Measurements from ENCODE around the gene CRACR2B.

CRACR2B gene

DNA sequence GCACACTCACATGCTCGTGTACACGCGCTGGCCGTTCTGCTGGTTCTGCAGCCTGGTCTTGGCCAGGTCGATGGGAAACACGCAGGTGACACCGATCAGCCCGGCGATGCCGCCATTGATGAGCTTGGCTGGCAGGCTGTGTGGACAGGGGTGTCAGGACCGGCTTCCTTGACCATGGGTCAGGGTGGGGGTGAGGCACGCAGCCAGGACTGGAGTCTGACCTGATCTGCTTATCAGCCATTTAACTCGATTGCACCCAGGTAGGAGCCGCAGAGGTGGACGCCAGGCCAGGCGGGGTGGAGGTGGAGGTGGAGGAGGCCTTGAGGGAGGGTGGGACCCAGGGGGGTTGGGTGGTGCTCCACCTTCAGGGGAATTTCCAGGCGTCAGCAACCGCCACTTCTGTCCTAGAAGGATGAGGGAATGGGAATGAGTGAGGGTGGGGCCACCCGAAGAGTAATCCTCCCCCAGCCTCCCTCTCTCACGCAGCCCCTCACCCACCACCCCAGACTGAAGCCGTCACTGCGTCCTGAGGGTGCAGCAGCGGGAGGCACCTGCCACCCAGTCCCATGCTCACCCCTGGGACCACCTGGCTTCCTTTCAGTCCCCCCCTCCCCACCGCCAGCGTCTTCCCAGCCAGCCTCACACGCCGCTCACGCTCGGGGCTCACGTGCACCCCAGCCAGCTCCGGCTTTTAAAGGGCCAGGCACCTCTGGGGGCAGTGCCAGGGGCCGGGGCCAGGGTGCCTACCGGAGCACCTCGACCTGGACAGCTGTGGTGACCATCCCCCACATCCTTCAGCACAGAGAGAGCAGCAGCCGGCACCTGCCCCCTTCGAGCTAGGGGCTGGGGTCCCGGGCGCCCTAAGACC is 32.7 kb upstream of the CRACR2B start:
- DNase-seq: no peak

DNA sequence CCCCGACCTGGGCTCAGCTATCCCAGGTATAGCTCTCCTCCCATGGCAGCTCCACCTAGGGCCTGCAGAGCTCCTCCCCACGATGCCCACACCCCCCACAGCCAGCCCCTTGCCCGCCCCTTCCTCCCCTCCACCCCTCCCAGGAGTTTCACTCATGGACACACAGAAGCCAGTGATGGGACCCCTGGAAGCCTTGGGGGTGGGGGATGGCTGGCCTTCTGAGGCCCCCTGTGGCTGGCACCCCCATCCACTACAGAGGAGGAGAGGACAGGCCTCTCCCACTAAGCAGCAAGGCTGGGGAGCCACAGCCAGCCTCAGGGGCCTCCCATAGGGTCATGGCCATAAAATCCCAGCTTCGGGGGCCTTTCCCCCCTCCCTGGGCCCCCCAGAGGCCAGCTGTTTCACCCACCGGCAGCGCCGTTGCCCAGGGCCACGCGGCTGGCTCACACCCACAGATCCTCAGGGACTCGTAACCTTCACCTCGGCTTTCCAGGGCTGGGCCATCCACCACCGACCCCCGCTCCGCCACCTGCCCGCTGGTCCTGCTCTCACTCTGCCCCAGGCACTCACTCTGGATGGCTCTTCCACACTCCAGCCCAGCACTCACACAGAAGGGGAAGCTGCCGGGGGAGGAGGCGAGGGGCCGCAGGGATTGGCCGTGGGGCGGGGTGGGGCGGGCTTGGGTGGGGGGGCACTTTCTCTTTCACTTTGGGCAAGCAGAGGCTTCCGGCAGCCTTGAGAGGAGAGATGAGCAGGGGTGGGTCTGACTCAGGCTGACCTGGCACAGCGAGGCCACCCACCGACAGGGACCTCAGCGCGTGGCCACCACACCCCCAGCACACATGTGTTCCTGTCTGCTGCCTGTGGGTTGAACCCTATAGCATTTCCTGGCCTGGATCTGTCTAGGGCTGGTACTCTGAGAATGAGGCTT is 31.8 kb upstream of the CRACR2B start:
- peak; percentile 89 for DNase-seq

DNA sequence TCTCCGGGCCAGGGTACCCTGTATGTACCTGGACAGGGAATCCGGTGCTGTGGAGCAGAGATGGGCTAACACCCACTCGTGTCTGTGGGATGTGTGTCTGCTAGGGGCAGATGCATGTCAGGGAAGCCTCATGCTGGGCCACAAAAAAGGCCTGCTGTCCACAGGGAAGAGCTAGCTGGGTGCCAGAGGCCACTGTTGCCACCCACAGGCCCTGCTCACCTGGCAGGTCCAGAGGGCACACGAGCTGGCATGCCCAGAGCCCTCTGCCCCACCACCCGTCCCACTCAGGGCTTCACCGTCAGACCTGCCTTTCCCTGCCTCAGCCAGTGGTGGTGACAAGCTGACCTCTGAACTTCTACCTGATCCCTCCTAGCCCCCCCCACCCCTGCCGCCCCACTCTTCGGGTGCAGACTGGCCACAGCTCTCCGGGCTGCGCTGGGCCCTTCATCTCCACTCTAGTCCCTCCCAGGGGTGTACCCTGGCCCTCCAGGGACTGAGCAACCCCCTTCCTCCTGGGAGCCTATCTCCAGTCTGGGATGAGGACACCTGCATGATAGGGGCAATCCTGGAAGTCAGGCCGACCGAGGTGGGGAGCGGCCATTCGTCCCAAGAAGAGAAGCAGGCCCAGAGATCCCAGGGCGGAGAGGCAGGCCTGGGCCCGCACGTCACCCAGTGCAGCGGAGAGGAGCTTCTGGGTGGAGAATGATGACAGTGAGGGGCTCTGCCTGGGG is 31.0 kb upstream of the CRACR2B start:
- peak; percentile 86 for DNase-seq

DNA sequence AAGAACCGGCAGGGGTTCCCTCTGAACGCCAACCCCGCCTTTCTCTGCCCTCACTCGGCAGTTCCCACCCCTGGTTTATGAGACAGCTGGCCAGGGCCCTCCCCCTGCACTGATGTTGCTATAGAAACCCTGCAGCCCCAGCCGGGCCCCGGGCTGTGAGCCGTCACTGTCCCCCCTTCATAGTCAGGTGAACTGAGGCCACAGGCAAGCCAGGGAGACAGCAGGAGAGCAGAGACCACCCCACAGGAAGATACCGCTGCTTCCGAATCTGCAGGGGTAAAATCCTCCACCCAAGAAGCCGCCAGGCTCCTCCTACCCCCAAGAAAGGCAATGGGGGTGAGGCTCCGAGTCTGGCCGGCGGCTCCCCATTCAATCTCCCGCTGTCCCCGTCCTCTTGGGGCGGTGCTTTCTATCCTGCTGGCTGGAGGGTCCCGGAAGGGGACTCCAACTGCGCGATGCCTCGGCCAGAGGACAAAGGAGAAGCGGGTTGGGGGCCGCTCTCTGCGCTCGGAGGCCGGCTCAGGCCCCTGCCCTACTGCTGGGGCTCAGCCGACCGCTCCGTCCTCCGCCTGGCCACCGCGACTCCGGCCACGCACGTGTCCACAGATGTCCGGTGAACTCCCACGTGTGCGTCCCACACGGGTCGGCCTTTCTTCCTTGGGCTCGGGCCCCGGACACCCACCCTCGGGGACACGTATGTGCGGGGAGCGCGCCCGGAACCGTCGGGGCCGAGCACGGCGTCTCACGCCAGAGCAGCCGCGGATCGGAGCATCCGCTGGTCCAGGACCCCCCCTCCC is 30.2 kb upstream of the CRACR2B start:
- DNase-seq: peak; percentile 87

- DNase-seq: peak; percentile 92
These were observed 29.5 kb upstream of the CRACR2B start, which contains the start of gene SLC25A22 for GRCh38 chr11:798093-798713. TSS of gene SLC25A22 (minus strand) at chr11:798281. CDS start at chr11:795006, 3,275 bp downstream.

DNA sequence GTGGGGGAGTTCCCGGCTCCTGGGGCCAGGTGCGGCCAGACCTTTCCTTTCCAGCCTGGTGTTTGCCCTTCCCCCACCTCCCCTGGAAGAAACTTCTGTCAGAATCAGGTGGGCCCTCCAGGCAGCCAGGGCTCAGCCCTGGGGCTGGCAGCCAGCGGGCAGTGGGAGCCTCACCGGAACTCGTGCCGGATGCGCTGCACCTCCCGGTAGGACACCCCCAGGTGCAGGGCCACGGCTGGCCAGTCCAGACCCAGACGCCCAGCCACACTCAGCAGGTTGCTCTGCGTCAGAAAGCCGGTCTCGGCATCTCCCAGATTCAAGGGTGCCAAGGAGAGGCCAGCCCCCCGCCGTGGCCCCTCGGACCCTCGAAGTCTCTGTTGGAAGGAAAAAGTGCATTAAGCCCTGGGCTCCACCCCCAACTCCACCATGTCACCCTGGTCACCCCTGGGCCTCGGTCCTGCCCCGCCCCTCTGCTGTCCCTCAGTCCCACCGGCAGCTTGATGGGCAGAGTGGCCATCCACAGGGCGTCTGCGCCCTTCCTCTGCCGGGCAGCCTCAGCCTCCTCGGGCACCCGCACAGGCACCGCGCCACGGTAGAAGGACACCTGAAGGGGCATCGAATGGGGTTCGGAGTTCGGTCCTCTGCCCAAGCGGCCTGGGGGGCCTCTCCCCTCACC is 27.9 kb upstream of the CRACR2B start:
- no peak for DNase-seq

GRCh38 chr11:800473-800872 is 27.2 kb upstream of the CRACR2B start:
- no peak for DNase-seq

DNA sequence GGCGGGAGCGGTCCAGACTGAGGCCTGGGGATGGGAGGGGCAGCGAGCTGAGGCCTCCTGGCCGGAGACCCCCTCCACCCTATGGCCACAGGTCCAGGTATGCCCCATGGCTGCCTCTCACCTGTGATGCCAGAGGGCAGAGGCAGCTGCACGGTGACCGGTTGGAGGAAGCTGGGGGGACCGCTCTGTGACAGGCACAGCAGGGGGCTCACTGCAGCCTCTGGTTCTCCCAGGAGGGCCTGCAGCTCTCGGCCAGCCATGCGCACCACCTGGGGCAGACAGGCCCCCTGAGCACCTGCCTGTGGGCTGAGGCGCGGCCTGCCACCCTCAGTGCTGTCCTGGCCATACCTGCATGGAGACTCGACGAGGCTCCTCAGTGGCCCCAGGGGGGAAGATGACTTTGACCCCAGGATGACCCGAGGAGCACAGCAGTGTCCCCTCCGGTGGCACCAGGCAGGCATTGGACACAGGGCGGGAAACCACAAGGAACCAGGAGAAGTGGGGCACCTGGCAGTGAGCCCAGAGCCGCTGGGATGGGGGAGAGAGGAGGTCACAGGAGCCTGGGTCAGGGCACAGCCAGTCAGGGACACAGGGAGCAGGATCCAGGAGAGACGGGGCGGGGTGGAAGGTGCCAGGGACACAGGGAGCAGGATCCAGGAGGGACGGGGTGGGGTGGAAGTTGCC is 26.5 kb upstream of the CRACR2B start:
- no peak for DNase-seq

- DNase-seq: no peak
These were observed 25.6 kb upstream of the CRACR2B start for GRCh38 chr11:802018-802617.

GRCh38 chr11:802693-803466 is 24.8 kb upstream of the CRACR2B start:
- DNase-seq: no peak

DNA sequence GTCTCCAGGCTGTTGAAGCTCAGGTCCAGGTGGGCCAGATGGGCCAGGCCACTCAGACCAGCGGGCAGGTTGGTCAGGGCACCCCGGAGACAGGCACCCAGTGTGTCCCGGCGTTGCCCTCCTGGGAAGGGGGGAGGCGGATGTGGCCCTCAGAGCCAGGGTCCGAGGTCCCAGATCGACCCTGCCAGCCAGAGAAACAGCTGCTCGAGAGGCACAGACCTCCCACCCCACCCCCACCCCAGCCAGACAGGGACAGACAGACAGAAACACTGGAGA is 24.3 kb upstream of the CRACR2B start:
- DNase-seq: no peak

DNA sequence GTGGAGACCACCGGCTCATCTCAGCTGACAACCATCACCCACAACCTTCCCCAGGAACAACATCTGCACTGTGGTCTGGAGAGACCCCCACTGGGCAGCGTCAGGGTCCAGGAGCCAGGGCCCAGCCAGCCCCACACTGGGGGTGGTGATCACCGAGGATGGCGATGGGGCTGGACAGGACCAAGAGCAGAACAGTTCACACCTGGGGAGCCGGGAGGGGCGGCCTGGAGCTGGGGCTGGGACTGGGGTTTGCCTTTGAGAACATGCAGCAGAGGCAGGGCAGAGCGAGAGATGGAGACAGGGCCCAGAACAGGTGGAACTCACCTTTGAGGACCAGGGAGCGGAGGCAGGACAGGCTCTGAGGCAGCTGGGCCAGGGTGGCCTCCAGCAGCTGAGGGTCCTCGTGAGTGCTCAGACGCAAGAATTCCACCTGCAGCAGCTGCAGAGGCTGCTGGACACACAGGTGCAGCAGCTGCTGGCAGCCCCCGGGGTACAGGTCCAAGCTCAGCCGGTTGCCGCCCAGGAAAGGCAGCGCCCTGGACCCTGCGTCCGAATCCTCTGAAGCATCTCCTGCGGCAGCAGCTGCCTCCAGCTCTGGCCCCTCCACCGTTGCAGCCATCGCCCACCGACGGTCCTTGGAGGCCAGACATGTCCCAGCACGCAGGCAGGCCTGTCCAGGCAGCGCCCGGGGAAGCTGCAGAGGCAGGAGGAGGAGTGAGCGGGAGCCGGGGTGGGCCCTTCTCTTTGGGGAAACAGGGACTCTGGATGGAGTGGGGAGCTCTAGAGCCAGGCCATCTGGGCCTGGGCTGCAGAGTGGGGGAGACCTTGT is 23.7 kb upstream of the CRACR2B start:
- no peak for DNase-seq

DNA sequence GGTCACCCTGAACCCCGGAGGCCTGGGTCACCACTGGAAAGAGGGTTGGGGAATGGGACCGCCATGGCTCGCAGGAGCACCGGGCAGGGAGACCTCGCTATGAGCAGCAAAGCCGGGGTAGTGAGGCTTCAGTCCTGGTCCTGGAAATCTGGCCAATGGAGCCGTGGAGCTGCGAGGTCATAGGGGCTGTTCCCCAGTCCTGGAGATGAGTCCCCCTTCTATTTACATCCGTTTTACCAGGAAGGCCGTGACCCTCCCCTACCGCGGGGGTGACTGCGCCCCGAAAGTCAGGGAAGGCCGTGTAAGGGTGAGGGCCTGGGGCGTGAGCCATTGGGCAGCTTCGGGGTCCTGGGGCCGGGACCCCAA is 23.1 kb upstream of the CRACR2B start:
- DNase-seq: no peak

DNA sequence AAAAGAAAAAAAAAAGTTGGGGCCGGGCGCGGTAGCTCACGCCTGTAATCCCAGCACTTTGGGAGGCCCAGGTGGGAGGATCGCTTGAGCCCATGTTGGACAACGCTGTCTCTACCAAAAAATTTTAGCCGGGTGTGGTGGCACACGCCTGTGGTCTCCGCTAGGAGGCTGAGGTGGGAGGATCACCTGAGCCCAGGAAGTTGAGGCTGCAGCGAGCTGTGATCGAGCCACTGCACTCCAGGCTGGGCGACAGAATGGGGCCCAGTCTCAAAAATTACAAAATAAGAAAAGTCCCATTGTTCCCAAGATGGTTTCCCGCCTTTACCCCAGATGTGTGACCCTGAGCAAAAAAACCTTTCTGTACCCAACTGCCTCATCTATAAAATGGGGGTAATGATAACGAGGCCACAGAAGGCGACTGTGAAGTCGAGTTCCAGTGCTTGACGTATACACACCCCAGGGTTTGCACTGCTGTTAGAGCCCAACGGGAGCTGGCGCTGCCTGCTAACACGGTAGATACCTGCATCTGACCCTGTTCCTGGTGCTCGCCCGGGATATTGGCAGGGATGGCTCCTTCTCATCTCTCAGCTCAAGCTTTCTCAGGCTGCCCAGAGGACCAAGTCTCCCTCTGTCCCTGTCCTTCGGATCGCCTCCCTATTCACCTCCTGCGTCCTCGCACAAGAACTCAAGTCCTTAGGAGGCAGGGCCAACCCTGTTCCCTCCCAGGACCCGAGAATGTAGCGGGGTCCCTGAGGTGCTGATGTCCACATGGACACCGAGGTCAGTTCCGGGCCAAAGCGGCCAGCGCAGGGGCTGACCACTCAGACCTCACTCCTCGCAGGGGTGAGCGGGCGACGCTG is 19.1 kb upstream of the CRACR2B start:
- peak; percentile 66 for DNase-seq

DNA sequence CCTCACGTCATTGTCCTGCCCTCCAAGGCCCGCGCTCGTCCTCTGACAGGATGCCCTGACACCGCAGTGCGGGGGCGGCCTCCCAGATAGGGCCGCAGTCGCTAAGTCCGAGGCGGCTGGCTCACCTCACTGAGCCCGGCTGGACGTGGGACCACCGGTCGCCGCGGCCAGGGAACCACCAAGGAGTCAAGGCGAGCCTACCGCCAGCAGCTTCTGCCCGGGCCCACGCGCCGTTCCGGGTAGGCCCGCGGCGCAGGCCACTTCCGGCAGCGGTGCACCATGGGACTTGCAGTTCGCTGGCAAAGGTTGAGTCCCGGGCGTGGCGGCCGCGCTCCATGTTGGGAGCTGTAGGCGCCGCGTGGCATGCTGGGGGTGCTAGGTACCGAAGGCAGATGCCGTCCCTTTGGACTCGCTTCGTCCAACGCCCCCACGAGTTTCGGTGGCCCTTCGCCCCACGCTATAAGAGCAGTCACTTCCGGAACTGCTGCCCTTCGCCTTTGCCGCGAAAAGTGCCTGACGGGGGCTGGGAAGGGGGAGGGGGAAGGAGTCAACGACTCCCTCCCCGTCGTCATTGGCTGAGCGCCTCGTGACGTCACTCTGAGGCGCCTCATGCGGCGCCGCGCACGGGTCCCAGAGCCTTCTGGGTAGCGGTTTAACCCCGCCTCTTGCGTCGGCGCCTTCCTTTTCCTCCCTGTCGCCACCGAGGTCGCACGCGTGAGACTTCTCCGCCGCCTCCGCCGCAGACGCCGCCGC is 18.3 kb upstream of the CRACR2B start, which contains the start of gene RPLP2:
RPLP2 (plus strand) TSS at position 681 of the 753 bp plus-strand sequence. CDS start 268 bp downstream, outside the sequence.
- peak; percentile 99 for DNase-seq

GRCh38 chr11:810040-810567 is 17.6 kb upstream of the CRACR2B start:
- DNase-seq: peak; percentile 68
